ENCODE data around the gene GALNT10. TPM values are rescaled to one million over a fixed set of nuclear protein-coding genes. Genes with fewer than 3 reads are reported as not detected.

The GALNT10 gene
- polyA plus RNA-seq, 1 donor (not counting 4 experiments of a cell fraction or from before 2014, with no cell fraction given): 17.9 TPM

- DNase-seq (ENCODE audit: low read depth, low spot score) (no peak), FAIRE-seq (no peak)
- Histone ChIP-seq H3K4me1 (ENCODE audit: control insufficient read depth, extremely low read depth, insufficient read depth, low read length) (no peaks in the 10 kb centered on the region), H3K9me1 (ENCODE audit: control insufficient read depth, extremely low read depth, insufficient read depth, low read length) (no peaks in the 10 kb centered on the region), H3K4me2 (ENCODE audit: control insufficient read depth, extremely low read depth, insufficient read depth, low read depth, low read length) (no peak overlapping the region), H3K79me2 (ENCODE audit: control insufficient read depth, insufficient read depth, low read length) (no peaks in the 10 kb centered on the region), H3K9ac (ENCODE audit: control insufficient read depth, extremely low read depth, insufficient read depth, low read length) (no peak overlapping the region), H3K36me3 (ENCODE audit: control insufficient read depth in 2 of 2, extremely low read depth in 1 of 2, insufficient read depth in 2 of 2, low read length in 2 of 2) (peaks cover 3 to 6% of the 10 kb centered on the region in 2 experiments), H2AFZ (ENCODE audit: control insufficient read depth, low read length) (no peak overlapping the region), H3K9me3 (ENCODE audit: control insufficient read depth, low read depth, low read length) (no peaks in the 10 kb centered on the region), H4K20me1 (ENCODE audit: control insufficient read depth, extremely low read depth, insufficient read depth, low read length) (no peaks in the 10 kb centered on the region), H3K27me3 (ENCODE audit: control insufficient read depth, extremely low read depth, insufficient read depth, low read length) (no peaks in the 10 kb centered on the region), H3K27ac (ENCODE audit: control insufficient read depth, insufficient read depth, low read length) (no peak overlapping the region), H3K4me3 (ENCODE audit: control insufficient read depth in 2 of 3, extremely low read depth in 1 of 3, insufficient read depth in 2 of 3, low read depth in 1 of 3, low read length in 3 of 3) (no peak overlapping the region)
- TF ChIP-seq CTCF (optimal IDR thresholded peaks at IDR 0.05 in 1 of 3, IDR thresholded peaks at IDR 0.05 in 1 of 3, conservative IDR thresholded peaks at IDR 0.05 in 1 of 3; ENCODE audit: extremely low read depth in 1 of 3, insufficient read depth in 2 of 3, low read length in 3 of 3) (no peak), EZH2 (IDR thresholded peaks at IDR 0.05; ENCODE audit: low read length) (no peak)
- dilution Hi-C loops (cut with MboI; ENCODE audit: extremely low pct_ligation_motif_present, low sequenced_read_pairs): loop anchor here (25.0 kb wide), 1 partner anchor 353 kb away; no protein-coding TSS in a partner anchor
Observed at GRCh38 chr5:154415114-154415513, 224.6 kb downstream of the GALNT10 start.

DNA sequence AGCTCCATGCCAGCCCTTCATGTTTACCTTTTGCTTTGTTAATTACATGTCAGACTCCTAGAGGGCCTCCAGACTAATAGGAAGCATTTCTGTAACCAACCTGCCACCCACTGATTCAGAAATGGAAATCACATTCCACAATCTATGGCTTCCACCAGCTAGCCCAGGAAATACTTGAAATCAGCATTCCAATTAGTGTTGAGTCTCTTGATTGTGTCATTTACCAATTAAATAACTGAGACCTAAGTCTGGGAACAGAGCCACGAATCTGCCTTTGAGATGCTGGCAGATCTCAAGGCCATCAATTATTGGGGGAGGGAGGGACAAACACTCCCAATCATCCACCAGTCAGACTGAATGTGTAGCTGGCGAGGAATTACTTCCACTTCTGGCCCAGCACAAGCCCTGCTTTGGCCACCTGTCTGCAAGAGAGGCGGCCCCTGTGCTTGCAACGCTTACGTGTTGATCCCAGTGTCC is 227.8 kb downstream of the GALNT10 start:
- H3K4me3 ChIP-seq (ENCODE audit: control insufficient read depth in 2 of 3, extremely low read depth in 1 of 3, insufficient read depth in 2 of 3, low read depth in 1 of 3, low read length in 3 of 3): no peak overlapping the region
- no peaks in the 10 kb centered on the region for H3K27me3 ChIP-seq (ENCODE audit: control insufficient read depth, extremely low read depth, insufficient read depth, low read length)
- dilution Hi-C loops (cut with MboI; ENCODE audit: extremely low pct_ligation_motif_present, low sequenced_read_pairs): loop anchor here (25.0 kb wide), 1 partner anchor 356 kb away; no protein-coding TSS in a partner anchor
- no peaks in the 10 kb centered on the region for H3K9me1 ChIP-seq (ENCODE audit: control insufficient read depth, extremely low read depth, insufficient read depth, low read length)
- H3K4me1 ChIP-seq (ENCODE audit: control insufficient read depth, extremely low read depth, insufficient read depth, low read length): no peaks in the 10 kb centered on the region
- H3K27ac ChIP-seq (ENCODE audit: control insufficient read depth, insufficient read depth, low read length): no peak overlapping the region
- H3K9me3 ChIP-seq (ENCODE audit: control insufficient read depth, low read depth, low read length): no peaks in the 10 kb centered on the region
- H3K36me3 ChIP-seq (ENCODE audit: control insufficient read depth in 2 of 2, extremely low read depth in 1 of 2, insufficient read depth in 2 of 2, low read length in 2 of 2): peaks cover 3% of the 10 kb centered on the region in 2 experiments
- no peak overlapping the region for H3K9ac ChIP-seq (ENCODE audit: control insufficient read depth, extremely low read depth, insufficient read depth, low read length)
- no peak for TF ChIP-seq EZH2 (IDR thresholded peaks at IDR 0.05; ENCODE audit: low read length)
- TF ChIP-seq CTCF (optimal IDR thresholded peaks at IDR 0.05 in 1 of 3, IDR thresholded peaks at IDR 0.05 in 1 of 3, conservative IDR thresholded peaks at IDR 0.05 in 1 of 3; ENCODE audit: extremely low read depth in 1 of 3, insufficient read depth in 2 of 3, low read length in 3 of 3): no peak
- H4K20me1 ChIP-seq (ENCODE audit: control insufficient read depth, extremely low read depth, insufficient read depth, low read length): no peaks in the 10 kb centered on the region
- H3K79me2 ChIP-seq (ENCODE audit: control insufficient read depth, insufficient read depth, low read length): no peaks in the 10 kb centered on the region
- DNase-seq (ENCODE audit: low read depth, low spot score) (no peak), FAIRE-seq (no peak)
- no peak overlapping the region for H2AFZ ChIP-seq (ENCODE audit: control insufficient read depth, low read length)
- H3K4me2 ChIP-seq (ENCODE audit: control insufficient read depth, extremely low read depth, insufficient read depth, low read depth, low read length): no peak overlapping the region

Data from keratinocyte (primary cell).